A549 (cell line): ENCODE data around the gene CTNND2. TPM values are rescaled to one million over a fixed set of nuclear protein-coding genes. Genes with fewer than 3 reads are reported as not detected.

Source experiments
- ATAC-seq, 2 experiments: fragments of 200-7000 bp in 1 of 2; fragments of >200 bp in 1 of 2; cut with Nextera tagmentation in 1 of 2; cut with Tn5 transposase in 1 of 2; 3 replicates each; pipeline versions ENCODE4 v1.8.0 to v1.9.1; 2018 to 2020; ENCODE audit warnings: mild to moderate bottlenecking in 1 of 2, moderate library complexity in 1 of 2
- CTCF ChIA-PET: fragments of 300-600 bp; sonication (Branson Sonifier 250); formaldehyde crosslinking; extraction: SDS; loops from one replicate; lab custom pipeline; 2021; ENCODE audit warnings: antibody characterized with exemption, inconsistent platforms; lab: Yijun Ruan, JAX
- POLR2A ChIA-PET: fragments of 350-600 bp; formaldehyde crosslinking; extraction: SDS; loops from one replicate; lab custom pipeline; 2021; ENCODE audit warnings: antibody characterized with exemption, inconsistent platforms; lab: Yijun Ruan, JAX
- DNase-seq, 2 experiments: peaks; one replicate each; pipeline versions ENCODE4 v3.0.0 to v3.0.0-alpha.2; 2011 to 2016; ENCODE audit warnings: low read depth in 1 of 2, low spot score in 1 of 2
- FAIRE-seq: peaks from 2 replicates; lab custom pipeline; 2011; peaks lifted over from hg19 to GRCh38; lab: Jason Lieb, UNC
- H3K27ac ChIP-seq, 2 experiments: fragments of >200 bp; sonication (Bioruptor Twin); formaldehyde crosslinking; 3 replicates each; pipeline ENCODE4 v1.5.1; 2016 to 2017
- H3K4me1 ChIP-seq: fragments of >200 bp; sonication (Bioruptor Twin); formaldehyde crosslinking; 3 replicates; pipeline ENCODE4 v1.6.1; 2016
- H3K4me2 ChIP-seq: fragments of >200 bp; sonication (Bioruptor Twin); formaldehyde crosslinking; 3 replicates; pipeline ENCODE4 v1.6.1; 2016
- H3K4me3 ChIP-seq: fragments of >200 bp; sonication (Bioruptor Twin); formaldehyde crosslinking; 3 replicates; pipeline ENCODE4 v1.5.1; 2016
- H3K9me3 ChIP-seq: fragments of >200 bp; sonication (Bioruptor Twin); formaldehyde crosslinking; 3 replicates; pipeline ENCODE4 v1.6.1; 2016
- CHD2 ChIP-seq: fragments of 150-350 bp; IDR thresholded peaks from 2 replicates; pipeline ENCODE4 v1.6.1; 2014; ENCODE audit warnings: low read length; ENCODE audit not compliant: partially characterized antibody
- CTCF ChIP-seq: fragments of >200 bp; sonication (Bioruptor Twin); formaldehyde crosslinking; IDR thresholded peaks from 3 replicates; pipeline ENCODE4 v1.5.1; 2016
- HDAC2 ChIP-seq: fragments of 200-600 bp; sonication (generic); IDR thresholded peaks from 2 replicates; pipeline ENCODE4 v1.6.1; 2016
- HOXB13 ChIP-seq: fragments of 250-450 bp; sonication (Bioruptor Pico); IDR thresholded peaks from 2 replicates; pipeline ENCODE4 v1.5.0; 2020; ENCODE audit warnings: low read depth, mild to moderate bottlenecking, moderate library complexity
- HOXB5 ChIP-seq: fragments of 250-450 bp; sonication (Bioruptor Pico); IDR thresholded peaks from 2 replicates; pipeline ENCODE4 v1.5.0; 2020; ENCODE audit warnings: mild to moderate bottlenecking, moderate library complexity
- JUNB ChIP-seq: fragments of >200 bp; sonication (Bioruptor Twin); formaldehyde crosslinking; IDR thresholded peaks from 2 replicates; pipeline ENCODE4 v1.6.1; 2016
- KDM1A ChIP-seq: fragments of 200-600 bp; sonication (generic); IDR thresholded peaks from 2 replicates; pipeline ENCODE4 v1.6.1; 2016; ENCODE audit warnings: low read depth, mild to moderate bottlenecking
- MAZ ChIP-seq: fragments of 150-350 bp; IDR thresholded peaks from 2 replicates; pipeline ENCODE4 v1.6.1; 2014; ENCODE audit warnings: antibody characterized with exemption, low read depth, low read length, borderline replicate concordance
- MYC ChIP-seq: IDR thresholded peaks from 2 replicates; pipeline ENCODE4 v1.6.1; 2012; ENCODE audit warnings: mild to moderate bottlenecking, inconsistent platforms, low read length, improper control_type of control experiment, borderline replicate concordance
- NR3C1 ChIP-seq: fragments of >200 bp; sonication (Bioruptor Twin); formaldehyde crosslinking; IDR thresholded peaks from 3 replicates; pipeline ENCODE4 v1.6.1; 2017
- RAD21 ChIP-seq, 2 experiments: fragments of >200 bp in 1 of 2; sonication (Bioruptor Twin) in 1 of 2; formaldehyde crosslinking in 1 of 2; IDR thresholded peaks in 1 of 2; conservative IDR thresholded peaks in 1 of 2; 2 replicates in 1 of 2; 3 replicates in 1 of 2; pipeline ENCODE4 v1.6.1; 2012 to 2018; ENCODE audit warnings: inconsistent platforms in 1 of 2
- RNF2 ChIP-seq: fragments of 200-600 bp; sonication (generic); IDR thresholded peaks from 2 replicates; pipeline ENCODE4 v1.6.1; 2016; ENCODE audit warnings: low read depth, mild to moderate bottlenecking, antibody characterized with exemption, moderate library complexity, borderline replicate concordance
- SMC3 ChIP-seq: fragments of >200 bp; sonication (Bioruptor Twin); formaldehyde crosslinking; IDR thresholded peaks from 3 replicates; pipeline ENCODE4 v1.6.1; 2018; ENCODE audit warnings: inconsistent platforms
- SREBF2 ChIP-seq: fragments of 450-650 bp; IDR thresholded peaks from 2 replicates; pipeline ENCODE4 v1.6.1; 2014; ENCODE audit warnings: mild to moderate bottlenecking, moderate library complexity
- ZFP36 ChIP-seq: fragments of 450-650 bp; IDR thresholded peaks from 2 replicates; pipeline ENCODE4 v1.6.1; 2014; ENCODE audit warnings: borderline replicate concordance; ENCODE audit not compliant: partially characterized antibody
- WGBS: methylation state at CpG from one replicate; pipeline ENCODE4 v1.1.6; 2017; ENCODE audit errors: missing lambda C conversion rate; 5-methylcytosine and 5-hydroxymethylcytosine counted together
- polyA plus RNA-seq, 4 experiments: library from polyadenylated mRNA; depleted of rRNA in 3 of 4; stranded (reverse); fragments of >200 nt; fragmentation: RNase III in 1 of 4; extraction: RNeasy Plus Mini Kit Qiagen cat#74134 plus additional on column Dnase treatment in 1 of 4; gene quantifications; 2 replicates in 3 of 4; 3 replicates in 1 of 4; pipeline ENCODE4 v1.2.3, GENCODE V29; 2011 to 2017
- TF ChIP-seq, protein P1 (sequence below): fragments of 450-650 bp; IDR thresholded peaks from 2 replicates; pipeline ENCODE4 v1.6.1; 2014; ENCODE audit warnings: antibody characterized with exemption

Gene CTNND2
- polyA plus RNA-seq, 2 of the 4 experiments (the other 2 are of a cell fraction): not detected

DNA sequence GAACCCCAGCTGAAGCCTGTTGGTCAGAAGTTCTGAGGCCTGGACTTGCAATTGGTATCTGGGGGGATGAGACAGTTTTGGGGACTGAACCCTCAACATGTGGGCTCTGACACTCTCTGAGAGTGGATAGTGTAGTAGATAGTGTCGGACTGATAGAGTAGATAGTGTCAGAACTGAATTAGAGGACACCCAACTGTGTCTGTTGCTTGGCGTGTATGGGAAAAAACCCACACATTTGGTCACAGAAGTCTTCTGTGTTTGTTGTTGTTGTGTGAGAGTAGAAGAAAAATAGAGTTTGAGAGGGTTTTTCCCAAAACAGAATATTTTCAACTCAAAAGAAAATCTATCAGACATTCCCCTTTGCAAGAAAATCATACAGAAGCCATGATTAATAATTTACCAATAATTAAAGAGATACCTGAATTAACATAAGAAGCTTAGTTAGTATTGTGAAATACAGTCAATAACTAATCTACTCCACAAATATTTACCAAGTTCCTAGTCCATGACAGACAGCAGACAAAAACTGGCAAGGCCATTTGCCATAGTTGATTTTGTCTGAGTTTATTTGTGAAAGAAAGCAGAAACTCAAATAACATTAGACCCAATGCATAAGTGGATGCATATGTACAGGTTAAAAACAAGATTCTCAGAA is 170.9 kb downstream of the CTNND2 start:
- 36% methylated on average over 2 of the region's 2 CpGs for WGBS
- no peaks in the 10 kb centered on the region for H3K9me3 ChIP-seq
- H3K4me2 ChIP-seq: no peak overlapping the region
- no peak overlapping the region for H3K27ac ChIP-seq
- POLR2A ChIA-PET: no interaction called here
- FAIRE-seq (no peak), ATAC-seq (no peak), DNase-seq (no peak)
- no peaks in the 10 kb centered on the region for H3K4me1 ChIP-seq
- H3K4me3 ChIP-seq: no peak overlapping the region
- TF ChIP-seq CTCF: no peak
- TF ChIP-seq JUNB: no peak
- no peak for TF ChIP-seq HOXB5
- no peak for TF ChIP-seq KDM1A
- no peak for TF ChIP-seq SREBF2
- no peak for TF ChIP-seq SMC3
- TF ChIP-seq HOXB13 (CRISPR knock-in tag): no peak
- CTCF ChIA-PET: no interaction called here

DNA sequence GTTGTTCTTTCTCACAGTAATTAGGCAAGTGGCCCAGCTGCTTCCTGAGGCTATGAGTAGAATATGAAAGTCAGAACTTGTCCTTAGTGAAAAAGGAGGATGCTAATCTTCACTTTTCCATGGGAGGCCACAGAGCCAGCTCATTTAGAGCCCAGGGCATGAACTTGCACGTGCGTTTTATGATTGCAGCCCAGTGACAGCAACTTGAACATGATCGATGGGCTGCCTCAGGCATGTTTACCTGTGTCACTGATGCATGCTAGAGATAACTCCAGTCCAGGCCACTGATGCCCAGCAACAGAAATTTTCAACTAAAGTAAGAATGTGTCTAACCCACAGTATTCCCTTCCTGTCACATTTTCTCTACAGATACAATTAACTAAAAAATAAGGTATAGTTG is 179.3 kb downstream of the CTNND2 start:
- DNase-seq (no peak), ATAC-seq (no peak), FAIRE-seq (no peak)
- H3K27ac ChIP-seq: no peak overlapping the region
- H3K4me1 ChIP-seq: no peaks in the 10 kb centered on the region
- TF ChIP-seq ZFP36: no peak
- no peak for TF ChIP-seq SMC3
- no peak for TF ChIP-seq MYC
- no peak for TF ChIP-seq HDAC2
- H3K4me2 ChIP-seq: no peak overlapping the region
- WGBS: 3% methylated on average over 3 of the region's 3 CpGs
- CTCF ChIA-PET: no interaction called here
- POLR2A ChIA-PET: no interaction called here
- H3K9me3 ChIP-seq: no peaks in the 10 kb centered on the region
- H3K4me3 ChIP-seq: no peak overlapping the region

- peak in 1 of 2 experiments; percentile 51 for DNase-seq
- TF ChIP-seq SREBF2: no peak
- TF ChIP-seq RNF2: no peak
- no peak for TF ChIP-seq CHD2
- no peak for TF ChIP-seq MAZ
- TF ChIP-seq RAD21 (conservative IDR thresholded peaks at IDR 0.05 in 1 of 2, IDR thresholded peaks at IDR 0.05 in 1 of 2): peak in 1 of 2 experiments; percentile 27; a peak in 2 of 5 replicates
- no peak for TF ChIP-seq NR3C1
- TF ChIP-seq, protein P1, sequence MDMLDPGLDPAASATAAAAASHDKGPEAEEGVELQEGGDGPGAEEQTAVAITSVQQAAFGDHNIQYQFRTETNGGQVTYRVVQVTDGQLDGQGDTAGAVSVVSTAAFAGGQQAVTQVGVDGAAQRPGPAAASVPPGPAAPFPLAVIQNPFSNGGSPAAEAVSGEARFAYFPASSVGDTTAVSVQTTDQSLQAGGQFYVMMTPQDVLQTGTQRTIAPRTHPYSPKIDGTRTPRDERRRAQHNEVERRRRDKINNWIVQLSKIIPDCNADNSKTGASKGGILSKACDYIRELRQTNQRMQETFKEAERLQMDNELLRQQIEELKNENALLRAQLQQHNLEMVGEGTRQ: no peak
- no peak for FAIRE-seq
- H3K9me3 ChIP-seq: no peaks in the 10 kb centered on the region
- H3K4me2 ChIP-seq: no peak overlapping the region
- peak in 1 of 2 experiments; percentile 54; a peak in 3 of 6 replicates for ATAC-seq
- POLR2A ChIA-PET: no interaction called here
- no peaks in the 10 kb centered on the region for H3K4me1 ChIP-seq
- no peak overlapping the region for H3K4me3 ChIP-seq
- 3% methylated on average over 5 of the region's 5 CpGs for WGBS
- CTCF ChIA-PET: interaction anchor here (0.7 kb wide), 1 partner anchor 457 kb away, joined by 4 read pairs; no protein-coding TSS in a partner anchor
- H3K27ac ChIP-seq: no peak overlapping the region
Measured at GRCh38 chr5:11719888-11720481, 184.3 kb downstream of the CTNND2 start.
